Heart right ventricle (tissue), 16 donors: Measurements from ENCODE around the gene IFFO2. TPM values are rescaled to one million over a fixed set of nuclear protein-coding genes. Genes with fewer than 3 reads are reported as not detected.
A peak's percentile ranks its signal among the peaks of the same experiment; 100 is the strongest.

Experiments used
- ATAC-seq, 8 donors: fragments of 200-7000 bp; cut with Tn5 transposase; one replicate each; pipeline ENCODE4 v1.9.1; 2020; ENCODE audit warnings: mild to moderate bottlenecking in 8 of 8, moderate library complexity in 8 of 8, moderate number of reproducible peaks in 1 of 8
- DNase-seq, 2 donors: peaks; one replicate each; pipeline ENCODE4 v3.0.0-alpha.2; 2020
- H3K27ac ChIP-seq, 10 donors: fragments of 200-600 bp; sonication (generic) in 2 of 10; one replicate each; pipeline versions ENCODE4 v1.5.0 to v1.8.0; 2020 to 2022; ENCODE audit warnings: mild to moderate bottlenecking in 3 of 10
- H3K27me3 ChIP-seq, 7 donors: fragments of 200-600 bp; one replicate each; pipeline ENCODE4 v1.8.0; 2021 to 2022; ENCODE audit warnings: mild to moderate bottlenecking in 2 of 7
- H3K36me3 ChIP-seq, 9 donors: fragments of 200-600 bp; sonication (generic) in 1 of 9; one replicate each; pipeline versions ENCODE4 v1.5.0 to v1.8.0; 2020 to 2022; ENCODE audit warnings: mild to moderate bottlenecking in 2 of 9
- H3K4me1 ChIP-seq, 9 donors: fragments of 200-600 bp; sonication (generic) in 1 of 9; one replicate each; pipeline versions ENCODE4 v1.5.0 to v1.8.0; 2020 to 2022; ENCODE audit warnings: mild to moderate bottlenecking in 4 of 9
- H3K4me3 ChIP-seq, 10 donors: fragments of 200-600 bp; sonication (generic) in 2 of 10; one replicate each; pipeline versions ENCODE4 v1.5.0 to v1.8.0; 2020 to 2022; ENCODE audit warnings: mild to moderate bottlenecking in 7 of 10, moderate library complexity in 2 of 10
- H3K9me3 ChIP-seq, 11 donors: fragments of 200-600 bp in 10 of 11; sonication (generic) in 2 of 11; one replicate each; pipeline versions ENCODE4 v1.5.0 to v1.8.0; 2013 to 2022; ENCODE audit warnings: mild to moderate bottlenecking in 2 of 11, control low read depth in 1 of 11, moderate library complexity in 1 of 11
- WGBS, 2 donors: extraction: QIAGEN DNeasy Blood & Tissue Kit; methylation state at CpG; one replicate each; pipeline ENCODE4 v1.1.7; 2013; ENCODE audit warnings: inconsistent platforms in 1 of 2; 5-methylcytosine and 5-hydroxymethylcytosine counted together
- intact Hi-C, 10 donors: fragments of 100-400 bp; cut with DNase I; formaldehyde crosslinking; loops; one replicate each; pipeline versions ENCODE4 v1.11.1 to v1.14.2; 2022
- polyA plus RNA-seq, 2 donors: library from polyadenylated mRNA; stranded (reverse); fragments of 200-250 nt; gene quantifications; one replicate each; pipeline ENCODE4 v1.2.3, GENCODE V29; 2013
- total RNA-seq, 10 donors: library from RNA; stranded (reverse); fragmentation: NEBNext Ultra II Directional in 3 of 10; extraction: Animal tissue kit (Norgen Biotek cat#: 25700) in 3 of 10; gene quantifications; one replicate each; pipeline versions ENCODE4 v1.2.1 to v1.2.4, GENCODE V29; 2021 to 2023
- TF ChIP-seq, protein P1 (sequence below), 9 donors: fragments of 200-600 bp; sonication (generic) in 2 of 9; IDR thresholded peaks; one replicate each; pipeline versions ENCODE4 v1.5.0 to v1.8.0; 2021 to 2022; ENCODE audit warnings: antibody characterized with exemption in 9 of 9, mild to moderate bottlenecking in 5 of 9, moderate library complexity in 1 of 9
- donor health status: Arrhythmogenic right ventricular cardiomyopathy.
- donor health status: ischemic (EF 13 %, LVEDD 7.1; RV severe dilation, severe dysfunction).
- donor health status: healthy with polysubstance abuse.
- donor health status: DM: no; HTN: yes; CAD: no.
- donor health status: DM: no; HTN: no; CAD: no.
- donor health status: ischemic (EF 25% LVEDD 6.9; RV normal size, moderate dysfunction).
- donor health status: ischemic (EF 25% LVEDD 5.7; RV mildly dilated, moderate dysfunction).
- donor health status: healthy.
- donor health status: DM: yes; HTN: yes; CAD: no.
- donor health status: Ischemic cardiomyopathy.
- donor health status: ischemic (EF 35%, LVEDD 5.7; RV mildly dilated, moderate dysfunction).
- donor health status: nonischemic (EF 11% LVEDD 7.7; RV severe dilation, severe dysfunction).
- donor health status: DM: yes; HTN: yes; CAD: no.
- donor health status: PGD.
- donor health status: ischemic (EF 29% LVEDD 5.4; RV normal size, mild dysfunction).
- donor health status: nonischemic (EF 23%, LVEDD 6.1; RV moderate dilation, normal function).

Gene IFFO2
- total and polyA plus RNA-seq, 12 donors: 2.2 to 8.2 (median 4.6) TPM

DNA sequence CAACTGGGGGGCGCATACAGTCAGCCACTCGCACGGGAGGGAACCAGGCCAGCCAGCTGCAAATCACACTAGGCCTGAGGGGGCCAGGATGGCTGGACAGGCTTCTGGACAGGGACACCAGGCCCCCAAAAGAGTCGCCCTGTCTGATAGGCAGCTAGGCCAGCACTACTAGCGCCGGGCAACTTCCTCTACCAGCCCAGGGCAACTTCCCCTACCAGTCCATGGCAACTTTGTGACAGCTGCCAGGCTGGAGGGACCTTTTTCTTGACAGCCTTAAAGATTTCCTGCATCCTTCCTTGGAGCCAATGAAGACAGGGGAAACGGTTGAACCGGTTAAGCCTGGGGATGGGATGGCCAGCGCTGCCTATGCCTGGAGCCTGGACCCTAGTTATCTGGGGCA lies 5.1 kb downstream of the IFFO2 start:
- H3K4me1 ChIP-seq: peaks cover 21 to 92% (median 63%) of the 10 kb centered on the region in 9 donors
- H3K9me3 ChIP-seq: no peaks in the 10 kb centered on the region
- H3K27ac ChIP-seq: peak overlapping the region; percentile 29 to 94 (median 90)
- DNase-seq (no peak), ATAC-seq (no peak)
- H3K36me3 ChIP-seq: peaks cover 0 to 6% (median 0%) of the 10 kb centered on the region in 9 donors
- H3K4me3 ChIP-seq: peak overlapping the region in 6 of 10 donors; percentile 40 to 53 (median 49)
- H3K27me3 ChIP-seq: peaks cover 0 to 13% (median 0%) of the 10 kb centered on the region in 7 donors
- TF ChIP-seq, protein P1, sequence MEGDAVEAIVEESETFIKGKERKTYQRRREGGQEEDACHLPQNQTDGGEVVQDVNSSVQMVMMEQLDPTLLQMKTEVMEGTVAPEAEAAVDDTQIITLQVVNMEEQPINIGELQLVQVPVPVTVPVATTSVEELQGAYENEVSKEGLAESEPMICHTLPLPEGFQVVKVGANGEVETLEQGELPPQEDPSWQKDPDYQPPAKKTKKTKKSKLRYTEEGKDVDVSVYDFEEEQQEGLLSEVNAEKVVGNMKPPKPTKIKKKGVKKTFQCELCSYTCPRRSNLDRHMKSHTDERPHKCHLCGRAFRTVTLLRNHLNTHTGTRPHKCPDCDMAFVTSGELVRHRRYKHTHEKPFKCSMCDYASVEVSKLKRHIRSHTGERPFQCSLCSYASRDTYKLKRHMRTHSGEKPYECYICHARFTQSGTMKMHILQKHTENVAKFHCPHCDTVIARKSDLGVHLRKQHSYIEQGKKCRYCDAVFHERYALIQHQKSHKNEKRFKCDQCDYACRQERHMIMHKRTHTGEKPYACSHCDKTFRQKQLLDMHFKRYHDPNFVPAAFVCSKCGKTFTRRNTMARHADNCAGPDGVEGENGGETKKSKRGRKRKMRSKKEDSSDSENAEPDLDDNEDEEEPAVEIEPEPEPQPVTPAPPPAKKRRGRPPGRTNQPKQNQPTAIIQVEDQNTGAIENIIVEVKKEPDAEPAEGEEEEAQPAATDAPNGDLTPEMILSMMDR (IDR thresholded peaks at IDR 0.05): no peak
- intact Hi-C loops: loop anchor here in 4 of 10 donors (5.0 to 10.0 kb wide), 3 partner anchors 34 to 47 kb away; partner anchors contain the start of gene ALDH4A1 (in 2 of the 4)
- WGBS, 2 donors: 60 to 68% methylated on average over 9 of the region's 9 CpGs

DNA sequence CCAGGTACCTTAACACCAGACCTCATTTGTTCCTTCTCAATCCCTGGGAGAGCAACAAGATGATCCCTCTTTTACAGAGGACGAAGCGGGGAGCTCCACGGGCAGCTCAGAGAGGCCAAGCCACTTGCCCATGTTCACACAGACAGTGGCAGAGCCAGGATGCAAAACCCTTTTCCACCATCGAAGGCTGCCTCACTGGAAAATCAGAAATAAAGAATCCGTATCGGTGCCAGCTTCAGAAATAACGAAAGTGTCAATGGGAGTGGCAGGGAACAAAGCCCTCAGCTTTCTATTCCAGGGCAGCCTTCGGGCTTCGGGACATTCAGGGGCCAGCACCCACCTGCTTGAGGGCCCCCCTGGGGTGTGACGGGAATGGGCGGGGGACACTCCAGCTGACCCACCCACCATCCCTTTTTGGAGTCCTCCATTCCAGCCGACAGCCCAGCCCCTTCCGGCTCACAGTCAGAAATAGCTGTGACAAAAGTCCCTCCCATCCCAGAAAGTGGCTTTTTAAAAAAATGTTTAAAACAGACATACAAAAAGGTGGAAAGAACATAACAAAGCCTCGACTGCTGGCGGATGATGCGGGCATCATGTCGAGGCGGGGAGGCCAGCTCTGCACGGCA lies 6.0 kb downstream of the IFFO2 start:
- ATAC-seq (peak; percentile 62 to 84 (median 78)), DNase-seq (peak; percentile 64 to 79)
- H3K36me3 ChIP-seq: peaks cover 0 to 6% (median 0%) of the 10 kb centered on the region in 9 donors
- peak overlapping the region; percentile 7 to 53 (median 40) for H3K4me3 ChIP-seq
- H3K9me3 ChIP-seq: no peaks in the 10 kb centered on the region
- H3K27me3 ChIP-seq: peaks cover 0 to 12% (median 0%) of the 10 kb centered on the region in 7 donors
- peaks cover 21 to 100% (median 70%) of the 10 kb centered on the region in 9 donors for H3K4me1 ChIP-seq
- intact Hi-C loops: loop anchor here in 4 of 10 donors (5.0 to 10.0 kb wide), 3 partner anchors 33 to 46 kb away; partner anchors contain the start of gene ALDH4A1 (in 2 of the 4)
- peak overlapping the region; percentile 66 to 94 (median 90) for H3K27ac ChIP-seq
- WGBS, 2 donors: 30 to 55% methylated on average over 19 of the region's 19 CpGs
- TF ChIP-seq, protein P1 (IDR thresholded peaks at IDR 0.05): no peak

DNA sequence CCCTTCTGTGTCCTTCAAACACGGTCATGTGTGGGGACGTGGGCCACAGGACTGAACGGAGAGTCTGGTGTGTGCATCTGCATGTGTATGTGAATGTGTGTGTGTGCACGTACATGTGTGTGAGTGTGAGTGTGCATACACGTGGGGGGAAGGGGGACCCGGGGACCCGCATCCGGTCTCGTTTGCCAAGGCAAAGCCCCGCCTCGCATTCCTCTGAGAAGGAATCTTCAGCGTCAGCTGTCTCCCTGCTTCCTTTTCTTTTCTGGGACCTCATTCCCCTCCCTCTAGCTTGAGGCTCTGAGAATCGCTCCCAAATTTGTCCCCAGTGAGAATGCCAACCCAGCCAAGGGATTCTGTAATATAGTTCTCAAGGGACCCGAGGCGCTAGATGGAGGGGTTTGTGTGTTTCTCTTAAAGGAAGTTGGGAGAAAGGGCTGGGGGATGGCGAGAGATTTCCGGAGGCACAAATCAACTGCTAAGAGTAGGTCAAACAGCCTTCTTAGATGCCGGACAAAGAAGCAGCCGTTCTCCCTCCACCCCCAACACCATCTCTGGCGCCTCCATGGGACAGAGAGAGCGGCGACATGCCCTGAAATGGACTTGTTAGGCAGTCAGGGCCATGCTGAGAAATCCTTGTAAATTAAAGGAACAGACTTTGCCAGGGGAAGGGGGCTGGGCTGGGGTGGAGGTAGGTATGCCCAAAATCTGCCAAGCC lies 6.6 kb downstream of the IFFO2 start:
- Histone ChIP-seq H3K4me1 (peaks cover 27 to 100% (median 70%) of the 10 kb centered on the region in 9 donors), H3K4me3 (peak overlapping the region; percentile 7 to 53 (median 40)), H3K9me3 (no peaks in the 10 kb centered on the region), H3K27ac (peak overlapping the region; percentile 66 to 94 (median 90)), H3K27me3 (peaks cover 0 to 5% (median 0%) of the 10 kb centered on the region in 7 donors), H3K36me3 (peaks cover 0 to 6% (median 0%) of the 10 kb centered on the region in 9 donors)
- TF ChIP-seq, protein P1 (IDR thresholded peaks at IDR 0.05): peak in 3 of 9 donors; percentile 18 to 40 (median 27)
- intact Hi-C loops: loop anchor here in 4 of 10 donors (5.0 to 10.0 kb wide), 3 partner anchors 33 to 45 kb away; partner anchors contain the start of gene ALDH4A1 (in 2 of the 4)
- ATAC-seq (peak; percentile 25 to 67 (median 48)), DNase-seq (peak in 1 of 2 donors; percentile 64)
- WGBS, 2 donors: 20 to 24% methylated on average over 22 of the region's 22 CpGs
